Cardiac muscle cell (in vitro differentiated cells and primary cell): ENCODE results near the gene RING1. TPM values are rescaled to one million over a fixed set of nuclear protein-coding genes. Genes with fewer than 3 reads are reported as not detected.

Source experiments
- DNase-seq, 2 donors: peaks; one replicate each; pipeline versions ENCODE4 v3.0.0 to v3.0.0-alpha.2; 2010 to 2017; ENCODE audit warnings: low read depth in 1 of 2, low spot score in 1 of 2
- H3K27ac ChIP-seq: fragments of 200-600 bp; sonication (generic); 2 replicates; pipeline ENCODE4 v1.5.1; 2016
- H3K27me3 ChIP-seq: fragments of 200-600 bp; sonication (generic); 2 replicates; pipeline ENCODE4 v1.6.0; 2016; ENCODE audit warnings: control low read depth
- H3K36me3 ChIP-seq: fragments of 200-600 bp; sonication (generic); 2 replicates; pipeline ENCODE4 v1.5.1; 2016; ENCODE audit warnings: control low read depth
- H3K4me1 ChIP-seq: fragments of 200-600 bp; sonication (generic); 2 replicates; pipeline ENCODE4 v1.8.1; 2017; ENCODE audit warnings: low read depth, mild to moderate bottlenecking, mixed run types
- H3K4me3 ChIP-seq: fragments of 200-600 bp; sonication (generic); 2 replicates; pipeline ENCODE4 v1.5.1; 2016; ENCODE audit warnings: mild to moderate bottlenecking
- H3K9me3 ChIP-seq: fragments of 200-600 bp; sonication (generic); 2 replicates; pipeline ENCODE4 v1.5.1; 2017; ENCODE audit warnings: low read depth, mild to moderate bottlenecking, control low read depth
- CTCF ChIP-seq: IDR thresholded peaks from 2 replicates; pipeline ENCODE4 v1.5.1; 2012; ENCODE audit warnings: low read depth, mild to moderate bottlenecking, low read length
- polyA plus RNA-seq: library from polyadenylated mRNA; unstranded; fragments of >200 nt; fragmentation: Nextera tagmentation; extraction: Ambion mirVana; gene quantifications from 2 replicates; pipeline ENCODE4 v1.2.1, GENCODE V29; 2016
- total RNA-seq: library from RNA; depleted of rRNA; stranded (reverse); fragments of >200 nt; gene quantifications from 2 replicates; pipeline ENCODE4 v1.2.3, GENCODE V29; 2016

Gene RING1
- total and polyA plus RNA-seq, 2 experiments from 2014 or later = 37.0 to 42.1 TPM

DNA sequence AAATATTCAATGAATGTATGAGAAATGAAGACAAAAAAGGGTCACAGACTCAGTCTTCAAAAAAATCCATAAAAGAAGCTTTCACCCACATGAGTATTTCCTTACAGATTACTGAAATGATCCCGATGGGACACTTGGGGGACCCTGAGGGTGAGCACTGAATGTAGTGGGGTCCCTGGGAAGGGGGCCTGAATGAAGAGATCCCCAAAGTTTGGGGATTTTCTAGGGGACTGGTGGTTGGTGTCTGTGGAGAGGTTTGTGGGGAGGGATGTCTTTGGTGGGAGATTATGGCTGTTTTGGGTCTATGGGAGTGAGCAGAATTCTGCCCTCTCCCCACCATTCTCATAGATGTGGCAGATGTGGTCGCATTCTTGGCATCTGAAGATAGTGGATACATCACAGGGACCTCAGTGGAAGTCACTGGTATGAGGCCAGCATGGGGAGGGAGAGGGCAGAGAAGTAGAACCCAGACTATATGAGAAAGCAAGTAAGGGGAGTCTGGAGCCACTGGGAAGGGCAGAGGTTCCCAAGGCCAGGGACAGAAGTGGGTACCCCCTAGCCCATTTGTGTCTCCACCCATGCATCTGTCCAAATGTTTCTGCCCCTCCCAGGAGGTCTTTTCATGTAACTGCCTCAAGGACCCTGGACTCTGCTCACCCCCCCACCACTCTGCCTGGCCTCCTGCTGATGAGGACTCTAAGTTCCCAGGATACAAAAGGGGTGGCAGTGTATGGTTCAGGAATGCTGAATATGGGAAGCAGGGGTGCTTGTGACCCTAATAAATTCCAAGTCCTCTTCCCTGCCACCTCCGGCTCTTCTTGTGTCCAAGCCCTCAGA is 2.1 kb upstream of the RING1 start:
- no peak overlapping the region for H3K4me3 ChIP-seq
- H3K36me3 ChIP-seq = peaks cover 17% of the 10 kb centered on the region
- no peak overlapping the region for H3K27ac ChIP-seq
- no peak for DNase-seq
- no peaks in the 10 kb centered on the region for H3K9me3 ChIP-seq
- H3K4me1 ChIP-seq = peaks cover 18% of the 10 kb centered on the region
- no peaks in the 10 kb centered on the region for H3K27me3 ChIP-seq
- TF ChIP-seq CTCF = no peak

DNA sequence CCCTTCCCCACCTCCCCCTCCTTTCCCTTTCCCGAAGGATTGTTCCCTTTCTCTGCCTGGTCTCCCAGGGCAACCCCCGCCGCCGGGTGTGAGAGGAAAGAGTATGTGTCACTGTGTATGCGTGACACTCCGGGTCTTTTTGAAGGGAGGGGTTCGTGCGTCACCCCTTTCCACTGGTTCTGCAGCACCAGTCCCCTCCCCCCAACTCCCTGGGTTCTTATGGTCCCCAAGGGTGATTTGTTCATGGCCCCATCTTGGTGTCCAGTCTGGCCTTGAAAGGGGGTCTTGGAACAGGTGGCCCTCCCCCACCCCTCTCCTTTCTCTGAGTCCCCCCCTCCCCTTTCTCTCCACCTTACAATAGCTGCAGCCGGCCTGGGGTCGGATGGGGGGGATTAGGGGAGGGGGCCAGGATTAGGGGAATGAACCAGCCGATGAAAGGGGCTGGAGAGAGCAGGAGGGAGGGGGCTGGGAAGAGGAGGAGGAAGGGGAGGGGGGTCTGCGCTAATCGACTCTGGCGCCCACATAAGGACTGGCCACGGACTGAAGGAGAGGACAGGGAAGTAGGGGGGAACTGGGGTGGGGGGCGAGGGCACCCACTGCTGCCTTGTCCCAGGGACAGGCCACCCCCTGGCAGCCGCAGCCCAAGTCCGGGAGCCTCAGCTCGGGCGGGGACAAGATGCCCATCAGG is 1.3 kb upstream of the RING1 start:
- Histone ChIP-seq H3K27me3 (no peaks in the 10 kb centered on the region), H3K9me3 (no peaks in the 10 kb centered on the region), H3K27ac (no peak overlapping the region), H3K4me1 (peaks cover 12% of the 10 kb centered on the region), H3K4me3 (peak overlapping the region; percentile 72), H3K36me3 (peaks cover 14% of the 10 kb centered on the region)
- no peak for DNase-seq
- TF ChIP-seq CTCF = no peak

- peaks cover 8% of the 10 kb centered on the region for H3K36me3 ChIP-seq
- no peaks in the 10 kb centered on the region for H3K9me3 ChIP-seq
- TF ChIP-seq CTCF = no peak
- peaks cover 10% of the 10 kb centered on the region for H3K4me1 ChIP-seq
- peak overlapping the region; percentile 72 for H3K4me3 ChIP-seq
- H3K27me3 ChIP-seq = no peaks in the 10 kb centered on the region
- DNase-seq = peak; percentile 63 to 69
- H3K27ac ChIP-seq = peak overlapping the region; percentile 73
Measured at GRCh38 chr6:33207552-33208090, 679 bp upstream of the RING1 start.

DNA sequence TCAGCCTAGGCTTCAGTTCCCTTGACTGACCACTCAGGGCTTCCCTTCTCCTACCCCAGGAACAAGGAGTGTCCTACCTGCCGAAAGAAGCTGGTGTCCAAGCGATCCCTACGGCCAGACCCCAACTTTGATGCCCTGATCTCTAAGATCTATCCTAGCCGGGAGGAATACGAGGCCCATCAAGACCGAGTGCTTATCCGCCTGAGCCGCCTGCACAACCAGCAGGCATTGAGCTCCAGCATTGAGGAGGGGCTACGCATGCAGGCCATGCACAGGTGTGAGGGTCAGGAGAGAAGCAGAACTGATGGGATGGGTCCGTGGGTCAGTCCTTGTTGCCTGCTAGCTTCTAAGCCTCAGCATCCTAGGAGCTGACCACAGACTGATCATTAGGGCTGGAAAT is 1.6 kb downstream of the RING1 start:
- Histone ChIP-seq H3K9me3 (no peaks in the 10 kb centered on the region), H3K4me1 (peaks cover 9% of the 10 kb centered on the region), H3K4me3 (no peak overlapping the region), H3K36me3 (no peaks in the 10 kb centered on the region), H3K27me3 (no peaks in the 10 kb centered on the region), H3K27ac (no peak overlapping the region)
- no peak for DNase-seq
- TF ChIP-seq CTCF = no peak

DNA sequence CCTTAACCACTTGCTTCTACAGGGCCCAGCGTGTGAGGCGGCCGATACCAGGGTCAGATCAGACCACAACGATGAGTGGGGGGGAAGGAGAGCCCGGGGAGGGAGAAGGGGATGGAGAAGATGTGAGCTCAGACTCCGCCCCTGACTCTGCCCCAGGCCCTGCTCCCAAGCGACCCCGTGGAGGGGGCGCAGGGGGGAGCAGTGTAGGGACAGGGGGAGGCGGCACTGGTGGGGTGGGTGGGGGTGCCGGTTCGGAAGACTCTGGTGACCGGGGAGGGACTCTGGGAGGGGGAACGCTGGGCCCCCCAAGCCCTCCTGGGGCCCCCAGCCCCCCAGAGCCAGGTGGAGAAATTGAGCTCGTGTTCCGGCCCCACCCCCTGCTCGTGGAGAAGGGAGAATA is 2.8 kb downstream of the RING1 start:
- Histone ChIP-seq H3K4me3 (no peak overlapping the region), H3K9me3 (no peaks in the 10 kb centered on the region), H3K4me1 (peaks cover 18% of the 10 kb centered on the region), H3K27me3 (no peaks in the 10 kb centered on the region), H3K27ac (no peak overlapping the region), H3K36me3 (no peaks in the 10 kb centered on the region)
- TF ChIP-seq CTCF = no peak
- DNase-seq = no peak
